Measurements from ENCODE around the gene PCNA. TPM values are rescaled to one million over a fixed set of nuclear protein-coding genes. Genes with fewer than 3 reads are reported as not detected.

Gene PCNA
- total and polyA plus RNA-seq, 2 of the 4 experiments (the other 2 are of a cell fraction): 155 to 213 TPM

DNA sequence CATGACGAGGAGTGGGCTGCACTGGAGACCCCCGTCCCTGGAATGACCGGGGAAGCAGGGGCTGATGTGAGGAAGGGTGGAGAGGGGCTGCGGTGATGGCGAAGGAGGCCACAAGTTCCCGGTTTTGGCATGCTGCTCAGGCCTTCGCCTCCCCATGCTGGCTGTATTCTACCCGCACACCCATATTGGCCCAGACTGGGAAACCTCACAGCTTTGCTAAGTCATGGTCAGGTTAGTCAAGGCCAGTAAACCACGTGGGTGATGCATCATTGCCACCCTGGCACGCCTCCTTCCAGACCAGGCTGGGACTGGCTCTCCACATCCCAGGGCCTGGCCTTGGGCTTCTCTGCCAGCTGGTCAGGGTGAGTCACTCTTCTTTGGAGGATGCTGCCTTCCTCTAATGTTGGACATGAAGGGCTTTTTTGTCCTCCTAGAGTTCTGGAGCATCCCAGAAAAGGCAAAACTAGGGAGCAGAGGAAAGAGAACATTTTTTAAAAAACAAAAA is 53.8 kb downstream of the PCNA start:
- no peaks in the 10 kb centered on the region for H4K20me1 ChIP-seq (ENCODE audit: insufficient read depth, low read length)
- TF ChIP-seq USF2 (IDR thresholded peaks at IDR 0.05; ENCODE audit: low read depth, low read length) (peak; percentile 90), CEBPB (IDR thresholded peaks at IDR 0.05; ENCODE audit: low read depth, low read length) (no peak), MAFK (IDR thresholded peaks at IDR 0.05; ENCODE audit: low read depth, low read length) (peak; percentile 70), CHD1 (IDR thresholded peaks at IDR 0.05; ENCODE audit: low read depth, low read length) (no peak), NFE2L2 (IDR thresholded peaks at IDR 0.05; ENCODE audit: low read depth, low read length) (peak; percentile 95), SMC3 (IDR thresholded peaks at IDR 0.05; ENCODE audit: low read depth, low read length) (no peak), POLR2A (IDR thresholded peaks at IDR 0.05; ENCODE audit: low read depth, low read length) (peak; percentile 32; the same call in 1 of the 2 replicates), FOS (IDR thresholded peaks at IDR 0.05; ENCODE audit: low read depth, low read length) (peak; percentile 80), MXI1 (IDR thresholded peaks at IDR 0.05; ENCODE audit: borderline replicate concordance, low read depth, low read length) (0 out of 2 replicates have a peak, but pooled peaks have one; percentile 67), ELK1 (IDR thresholded peaks at IDR 0.05; ENCODE audit: borderline replicate concordance, low read depth, low read length) (no peak), BHLHE40 (IDR thresholded peaks at IDR 0.05; ENCODE audit: low read depth, low read length) (peak; percentile 47; the same call in 1 of the 2 replicates)
- TF ChIP-seq, protein P1, sequence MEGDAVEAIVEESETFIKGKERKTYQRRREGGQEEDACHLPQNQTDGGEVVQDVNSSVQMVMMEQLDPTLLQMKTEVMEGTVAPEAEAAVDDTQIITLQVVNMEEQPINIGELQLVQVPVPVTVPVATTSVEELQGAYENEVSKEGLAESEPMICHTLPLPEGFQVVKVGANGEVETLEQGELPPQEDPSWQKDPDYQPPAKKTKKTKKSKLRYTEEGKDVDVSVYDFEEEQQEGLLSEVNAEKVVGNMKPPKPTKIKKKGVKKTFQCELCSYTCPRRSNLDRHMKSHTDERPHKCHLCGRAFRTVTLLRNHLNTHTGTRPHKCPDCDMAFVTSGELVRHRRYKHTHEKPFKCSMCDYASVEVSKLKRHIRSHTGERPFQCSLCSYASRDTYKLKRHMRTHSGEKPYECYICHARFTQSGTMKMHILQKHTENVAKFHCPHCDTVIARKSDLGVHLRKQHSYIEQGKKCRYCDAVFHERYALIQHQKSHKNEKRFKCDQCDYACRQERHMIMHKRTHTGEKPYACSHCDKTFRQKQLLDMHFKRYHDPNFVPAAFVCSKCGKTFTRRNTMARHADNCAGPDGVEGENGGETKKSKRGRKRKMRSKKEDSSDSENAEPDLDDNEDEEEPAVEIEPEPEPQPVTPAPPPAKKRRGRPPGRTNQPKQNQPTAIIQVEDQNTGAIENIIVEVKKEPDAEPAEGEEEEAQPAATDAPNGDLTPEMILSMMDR (conservative IDR thresholded peaks at IDR 0.05; ENCODE audit: low read depth, low read length): no peak
- H2BK5ac ChIP-seq (ENCODE audit: low read depth, low read length, poor library complexity, severe bottlenecking): peak overlapping the region; percentile 100
- H3K56ac ChIP-seq (ENCODE audit: extremely low read depth, insufficient read depth, low read length): peak overlapping the region; percentile 47; the same call in 1 of the 2 replicates
- no peak overlapping the region for H3K4me3 ChIP-seq (ENCODE audit: insufficient read depth, low read depth, low read length)
- peaks cover 7% of the 10 kb centered on the region for H3K4me1 ChIP-seq (ENCODE audit: control insufficient read depth, insufficient read depth, low read length)
- peak overlapping the region; percentile 89 to 98 for H4K8ac ChIP-seq (ENCODE audit: low read depth in 2 of 2, low read length in 2 of 2)
- H3K4me2 ChIP-seq (ENCODE audit: low read depth, low read length): no peak overlapping the region
- ChIA-PET POLR2A (ENCODE audit: unreplicated experiment) (interaction anchor here (1.0 kb wide), 1 partner anchor 16 kb away, joined by 3 read pairs; no protein-coding TSS in a partner anchor), CTCF (interaction anchor here (0.6 kb wide), 1 partner anchor 68 kb away, joined by 3 read pairs; no protein-coding TSS in a partner anchor)
- peak overlapping the region; percentile 98 for H2AK5ac ChIP-seq (ENCODE audit: low read depth, low read length)
- H3K14ac ChIP-seq (replicated peaks; ENCODE audit: low read depth, low read length): peak overlapping the region; percentile 98
- peak overlapping the region; percentile 95 for H3K23ac ChIP-seq (ENCODE audit: low read depth, low read length)
- H4K91ac ChIP-seq (ENCODE audit: insufficient read depth, low read depth, low read length): peak overlapping the region; percentile 97
- peaks cover 11% of the 10 kb centered on the region for H3K9me1 ChIP-seq (ENCODE audit: insufficient read depth, low read length)
- H3K79me1 ChIP-seq (ENCODE audit: low read depth in 1 of 2, low read length in 2 of 2): peaks cover 0 to 9% of the 10 kb centered on the region in 2 experiments; a peak in 1 of 4 replicates
- peak overlapping the region; percentile 95 for H3K18ac ChIP-seq (ENCODE audit: low read depth, low read length)
- 50% methylated on average over 2 of the region's 10 CpGs; no CpG with 5 or more reads in 1 of the 2 experiments for WGBS, 2 experiments (ENCODE audit: extremely low coverage in 2 of 2, insufficient read length in 1 of 2)
- peak overlapping the region; percentile 99 for H3K4ac ChIP-seq (ENCODE audit: low read depth, low read length)
- intact Hi-C loops (cut with micrococcal nuclease) (no loop called here), dilution Hi-C loops (cut with HindIII; ENCODE audit: low sequenced_read_pairs, unreplicated experiment) (no loop called here), in situ Hi-C loops (cut with MboI; ENCODE audit: low sequenced_read_pairs) (no loop called here)
- peak overlapping the region; percentile 97 for H2AK9ac ChIP-seq (replicated peaks; ENCODE audit: low read depth, low read length, poor library complexity)
- peak overlapping the region; percentile 92; the same call in 2 of the 3 replicates for H2BK15ac ChIP-seq (ENCODE audit: low read depth, low read length)
- H4K5ac ChIP-seq (ENCODE audit: low read depth, low read length): peak overlapping the region; percentile 99
- H2BK20ac ChIP-seq (ENCODE audit: low read depth, low read length): peak overlapping the region; percentile 97
- peak; percentile 99 for ATAC-seq (ENCODE audit: low read depth)
- H3K27me3 ChIP-seq (ENCODE audit: control insufficient read depth, insufficient read depth, low read length): no peaks in the 10 kb centered on the region
- H3K36me3 ChIP-seq (ENCODE audit: control insufficient read depth, insufficient read depth, low read length): no peaks in the 10 kb centered on the region
- H3K9me3 ChIP-seq (ENCODE audit: control insufficient read depth, insufficient read depth, low read length): no peaks in the 10 kb centered on the region
- H3K9ac ChIP-seq (ENCODE audit: low read depth, low read length): no peak overlapping the region
- DNase-seq: peak; percentile 97
- peak overlapping the region; percentile 89 for H2AFZ ChIP-seq (replicated peaks; ENCODE audit: low read length, poor library complexity)
- peak overlapping the region; percentile 97 for H3K27ac ChIP-seq (ENCODE audit: insufficient read depth, low read length)
- BruUV-seq (replicated peaks): no TSS peak
- peak overlapping the region; percentile 99 for H2BK120ac ChIP-seq (ENCODE audit: low read depth, low read length)
